Measurements from ENCODE around the gene COL13A1.

COL13A1 gene

GRCh38 chr10:69789164-69789576 lies 12.5 kb upstream of the COL13A1 start:
- TF ChIP-seq, protein P1, sequence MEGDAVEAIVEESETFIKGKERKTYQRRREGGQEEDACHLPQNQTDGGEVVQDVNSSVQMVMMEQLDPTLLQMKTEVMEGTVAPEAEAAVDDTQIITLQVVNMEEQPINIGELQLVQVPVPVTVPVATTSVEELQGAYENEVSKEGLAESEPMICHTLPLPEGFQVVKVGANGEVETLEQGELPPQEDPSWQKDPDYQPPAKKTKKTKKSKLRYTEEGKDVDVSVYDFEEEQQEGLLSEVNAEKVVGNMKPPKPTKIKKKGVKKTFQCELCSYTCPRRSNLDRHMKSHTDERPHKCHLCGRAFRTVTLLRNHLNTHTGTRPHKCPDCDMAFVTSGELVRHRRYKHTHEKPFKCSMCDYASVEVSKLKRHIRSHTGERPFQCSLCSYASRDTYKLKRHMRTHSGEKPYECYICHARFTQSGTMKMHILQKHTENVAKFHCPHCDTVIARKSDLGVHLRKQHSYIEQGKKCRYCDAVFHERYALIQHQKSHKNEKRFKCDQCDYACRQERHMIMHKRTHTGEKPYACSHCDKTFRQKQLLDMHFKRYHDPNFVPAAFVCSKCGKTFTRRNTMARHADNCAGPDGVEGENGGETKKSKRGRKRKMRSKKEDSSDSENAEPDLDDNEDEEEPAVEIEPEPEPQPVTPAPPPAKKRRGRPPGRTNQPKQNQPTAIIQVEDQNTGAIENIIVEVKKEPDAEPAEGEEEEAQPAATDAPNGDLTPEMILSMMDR (IDR thresholded peaks at IDR 0.05), result peak; percentile 44
- no peak overlapping the region for H3K4me3 ChIP-seq
- peak overlapping the region; percentile 55 to 75 for H3K27ac ChIP-seq
- no peak for DNase-seq (ENCODE audit: low spot score)

DNA sequence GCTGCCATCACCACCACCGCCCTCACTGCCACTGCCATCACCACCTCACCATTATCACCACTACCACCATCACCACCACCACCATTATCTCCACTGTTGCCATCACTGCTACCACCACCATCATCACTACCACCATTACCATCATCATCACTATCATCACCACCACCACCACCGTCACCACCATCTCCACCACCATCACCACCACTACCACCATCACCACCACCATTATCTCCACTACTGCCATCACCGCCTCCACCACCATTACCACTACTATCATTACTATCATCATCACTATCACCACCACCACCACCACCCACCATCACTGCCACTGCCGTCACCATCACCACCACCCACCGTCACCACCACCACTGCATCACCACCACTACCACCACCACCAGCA lies 9.9 kb upstream of the COL13A1 start:
- Histone ChIP-seq H3K27ac (no peak overlapping the region), H3K4me3 (no peak overlapping the region)
- TF ChIP-seq, protein P1 (IDR thresholded peaks at IDR 0.05), result no peak
- DNase-seq (ENCODE audit: low spot score), result no peak

GRCh38 chr10:69792341-69792740 lies 9.4 kb upstream of the COL13A1 start:
- H3K4me3 ChIP-seq, result no peak overlapping the region
- peak overlapping the region in 1 of 2 donors; percentile 28 for H3K27ac ChIP-seq
- TF ChIP-seq, protein P1 (IDR thresholded peaks at IDR 0.05), result no peak
- no peak for DNase-seq (ENCODE audit: low spot score)

DNA sequence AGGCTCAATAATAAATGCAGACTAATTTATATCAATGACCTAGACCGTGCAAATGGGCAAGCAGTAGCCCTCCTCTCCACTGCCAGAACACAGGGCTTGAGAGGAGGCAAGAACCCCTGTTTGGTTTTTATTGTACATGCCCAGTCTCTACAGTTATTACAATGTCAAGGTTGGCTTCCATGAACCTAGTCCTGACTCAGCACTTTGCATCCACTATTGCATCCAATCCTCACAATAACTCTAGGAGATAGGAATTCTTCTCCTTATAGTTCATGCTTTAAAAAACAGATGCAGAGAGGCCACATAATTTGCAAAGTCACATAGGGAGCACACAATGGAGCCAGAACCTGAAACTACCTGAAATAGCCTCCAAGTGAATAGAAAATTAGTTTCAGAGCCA lies 7.0 kb upstream of the COL13A1 start:
- no peak for DNase-seq (ENCODE audit: low spot score)
- TF ChIP-seq, protein P1 (IDR thresholded peaks at IDR 0.05), result no peak
- Histone ChIP-seq H3K4me3 (no peak overlapping the region), H3K27ac (no peak overlapping the region)

GRCh38 chr10:69795242-69795934 lies 6.3 kb upstream of the COL13A1 start:
- TF ChIP-seq, protein P1 (IDR thresholded peaks at IDR 0.05), result no peak
- no peak overlapping the region for H3K27ac ChIP-seq
- no peak overlapping the region for H3K4me3 ChIP-seq
- no peak for DNase-seq (ENCODE audit: low spot score)

GRCh38 chr10:69797959-69798358 lies 3.7 kb upstream of the COL13A1 start:
- TF ChIP-seq, protein P1 (IDR thresholded peaks at IDR 0.05), result no peak

GRCh38 chr10:69800109-69800508 lies 1.6 kb upstream of the COL13A1 start:
- TF ChIP-seq, protein P1 (IDR thresholded peaks at IDR 0.05), result peak; percentile 67
- DNase-seq (ENCODE audit: low spot score), result no peak

More at GRCh38 chr10:69797959-69798358, 3.7 kb upstream of the COL13A1 start:
- no peak for DNase-seq (ENCODE audit: low spot score)
- H3K27ac ChIP-seq, result no peak overlapping the region
- no peak overlapping the region for H3K4me3 ChIP-seq

More at GRCh38 chr10:69800109-69800508, 1.6 kb upstream of the COL13A1 start:
- Histone ChIP-seq H3K27ac (peak overlapping the region in 1 of 2 donors; percentile 10), H3K4me3 (no peak overlapping the region)
